Measurements from ENCODE around the gene MEF2D.

Gene MEF2D

DNA sequence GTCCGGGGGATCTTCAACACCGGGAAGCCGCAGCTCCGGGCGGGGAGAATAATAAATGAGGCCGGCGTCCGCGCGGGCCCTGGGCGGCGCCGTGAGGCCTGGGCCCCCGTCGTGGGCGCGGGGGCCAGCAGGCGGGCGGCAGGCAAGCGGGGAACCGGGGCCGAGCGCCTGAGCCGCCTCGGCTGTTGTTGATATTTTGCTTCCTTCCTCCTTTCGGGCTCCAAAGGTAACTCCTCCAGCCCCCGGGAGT, at the start of gene MEF2D:
MEF2D (minus strand) TSS at position 233 of the 250 bp plus-strand sequence. CDS start 17,483 bp downstream, outside the sequence.
- H3K4me3 ChIP-seq (ENCODE audit: low read depth in 1 of 2, low read length in 1 of 2), result peak within 1 kb of the TSS; percentile 91 to 96
- no peaks in the 10 kb centered on the region for H3K9me3 ChIP-seq
- no peaks in the 10 kb centered on the region for H3K27me3 ChIP-seq
- TF ChIP-seq, protein P1, sequence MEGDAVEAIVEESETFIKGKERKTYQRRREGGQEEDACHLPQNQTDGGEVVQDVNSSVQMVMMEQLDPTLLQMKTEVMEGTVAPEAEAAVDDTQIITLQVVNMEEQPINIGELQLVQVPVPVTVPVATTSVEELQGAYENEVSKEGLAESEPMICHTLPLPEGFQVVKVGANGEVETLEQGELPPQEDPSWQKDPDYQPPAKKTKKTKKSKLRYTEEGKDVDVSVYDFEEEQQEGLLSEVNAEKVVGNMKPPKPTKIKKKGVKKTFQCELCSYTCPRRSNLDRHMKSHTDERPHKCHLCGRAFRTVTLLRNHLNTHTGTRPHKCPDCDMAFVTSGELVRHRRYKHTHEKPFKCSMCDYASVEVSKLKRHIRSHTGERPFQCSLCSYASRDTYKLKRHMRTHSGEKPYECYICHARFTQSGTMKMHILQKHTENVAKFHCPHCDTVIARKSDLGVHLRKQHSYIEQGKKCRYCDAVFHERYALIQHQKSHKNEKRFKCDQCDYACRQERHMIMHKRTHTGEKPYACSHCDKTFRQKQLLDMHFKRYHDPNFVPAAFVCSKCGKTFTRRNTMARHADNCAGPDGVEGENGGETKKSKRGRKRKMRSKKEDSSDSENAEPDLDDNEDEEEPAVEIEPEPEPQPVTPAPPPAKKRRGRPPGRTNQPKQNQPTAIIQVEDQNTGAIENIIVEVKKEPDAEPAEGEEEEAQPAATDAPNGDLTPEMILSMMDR (IDR thresholded peaks at IDR 0.05), result no peak
- H3K4me1 ChIP-seq (ENCODE audit: control insufficient read depth in 1 of 2, insufficient read depth in 1 of 2, low read depth in 1 of 2, low read length in 1 of 2), result peaks cover 57 to 74% of the 10 kb centered on the region in 2 experiments
- H3K36me3 ChIP-seq, result no peaks in the 10 kb centered on the region
- peak within 1 kb of the TSS; percentile 100 for H3K27ac ChIP-seq

DNA sequence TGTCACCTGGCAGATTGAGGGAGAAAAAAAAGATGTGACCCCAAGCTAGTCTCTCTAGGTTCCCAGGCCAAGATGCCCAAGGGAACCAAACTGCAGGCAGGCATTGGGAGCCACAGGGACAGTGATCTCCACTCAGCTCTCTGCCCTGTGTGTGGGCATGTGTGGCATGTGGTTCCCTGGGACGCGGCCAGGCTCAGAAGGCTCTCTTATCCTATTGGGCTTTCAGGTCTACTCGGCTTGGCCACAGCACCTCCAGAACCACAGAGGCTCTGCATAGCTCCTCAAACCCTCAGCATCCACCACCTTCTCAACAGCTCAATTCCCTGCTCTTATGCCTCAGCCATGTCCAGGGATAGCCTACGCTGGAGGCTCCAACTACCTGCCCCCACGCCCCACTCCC, 49.8 kb upstream of the MEF2D start:
- peaks cover 0 to 2% of the 10 kb centered on the region in 2 experiments for H3K4me1 ChIP-seq (ENCODE audit: control insufficient read depth in 1 of 2, insufficient read depth in 1 of 2, low read depth in 1 of 2, low read length in 1 of 2)
- TF ChIP-seq, protein P1 (IDR thresholded peaks at IDR 0.05), result no peak
- H3K27me3 ChIP-seq, result no peaks in the 10 kb centered on the region
- peaks cover 77% of the 10 kb centered on the region for H3K36me3 ChIP-seq
- no peaks in the 10 kb centered on the region for H3K9me3 ChIP-seq
- H3K27ac ChIP-seq, result no peak overlapping the region
- no peak overlapping the region for H3K4me3 ChIP-seq (ENCODE audit: low read depth in 1 of 2, low read length in 1 of 2)

DNA sequence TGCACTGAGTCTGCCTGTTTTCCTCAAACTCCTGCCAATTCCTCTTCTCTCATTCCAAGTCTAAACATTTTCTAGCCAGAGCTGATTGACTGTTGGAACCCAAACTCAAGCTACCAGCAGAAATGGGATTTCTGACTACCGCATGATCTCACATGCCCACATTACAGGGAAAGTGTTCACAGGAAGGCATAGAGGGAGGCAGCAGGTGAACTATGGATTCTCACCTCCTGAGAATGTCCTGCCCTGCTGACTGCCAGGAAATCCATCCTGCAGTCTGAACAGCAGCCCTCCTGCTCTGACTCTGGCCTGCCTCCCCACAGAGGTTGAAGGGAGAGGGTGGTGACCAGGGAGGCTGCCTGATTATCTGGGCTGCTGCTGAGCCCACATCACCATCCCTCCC, 49.3 kb upstream of the MEF2D start:
- Histone ChIP-seq H3K4me1 (ENCODE audit: control insufficient read depth in 1 of 2, insufficient read depth in 1 of 2, low read depth in 1 of 2, low read length in 1 of 2) (peaks cover 0 to 2% of the 10 kb centered on the region in 2 experiments), H3K4me3 (ENCODE audit: low read depth in 1 of 2, low read length in 1 of 2) (no peak overlapping the region), H3K9me3 (no peaks in the 10 kb centered on the region), H3K36me3 (peaks cover 72% of the 10 kb centered on the region), H3K27me3 (no peaks in the 10 kb centered on the region), H3K27ac (no peak overlapping the region)
- TF ChIP-seq, protein P1 (IDR thresholded peaks at IDR 0.05), result no peak

DNA sequence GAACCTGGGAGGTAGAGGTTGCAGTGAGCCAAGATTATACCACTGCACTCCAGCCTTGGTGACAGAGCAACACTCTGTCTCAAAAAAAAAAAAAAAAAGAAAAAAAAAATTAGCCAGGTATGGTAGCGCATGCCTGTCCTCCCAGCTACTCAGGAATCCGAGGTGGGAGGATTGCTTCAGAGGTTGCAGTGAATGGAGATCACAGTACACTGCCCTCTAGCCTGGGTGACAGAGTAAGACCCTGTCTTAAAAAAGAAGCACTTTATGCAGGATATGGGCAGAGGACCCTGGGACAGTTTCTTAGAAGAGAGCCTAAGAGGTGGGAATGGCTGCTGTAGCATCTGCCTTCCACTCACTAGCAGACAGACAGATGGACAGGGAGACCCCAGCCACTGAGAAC, 48.8 kb upstream of the MEF2D start:
- H3K36me3 ChIP-seq, result peaks cover 69% of the 10 kb centered on the region

DNA sequence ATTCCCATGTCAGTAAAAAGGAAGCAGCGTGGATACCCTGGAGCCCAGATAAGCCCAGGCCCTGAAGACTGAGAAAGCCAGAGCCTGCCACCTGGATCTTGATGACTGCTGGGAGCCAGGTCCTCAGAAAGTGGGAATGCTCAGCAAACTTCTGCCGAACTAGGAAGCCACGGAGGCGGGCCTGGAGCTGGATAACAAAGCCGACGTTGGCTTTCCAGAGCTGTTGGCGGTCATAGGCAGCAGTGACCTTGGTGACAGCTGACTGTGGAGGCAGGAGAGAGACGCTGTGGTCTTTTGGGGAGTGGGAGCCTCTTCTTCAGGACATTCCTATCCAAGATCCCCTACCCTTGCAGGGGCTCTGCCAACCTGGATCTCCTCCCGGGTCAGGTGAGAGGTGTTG, 47.4 kb upstream of the MEF2D start:
- H3K4me3 ChIP-seq (ENCODE audit: low read depth in 1 of 2, low read length in 1 of 2), result no peak overlapping the region
- H3K4me1 ChIP-seq (ENCODE audit: control insufficient read depth in 1 of 2, insufficient read depth in 1 of 2, low read depth in 1 of 2, low read length in 1 of 2), result peaks cover 0 to under 1% of the 10 kb centered on the region in 2 experiments
- H3K27ac ChIP-seq, result no peak overlapping the region
- H3K9me3 ChIP-seq, result no peaks in the 10 kb centered on the region
- TF ChIP-seq, protein P1 (IDR thresholded peaks at IDR 0.05), result no peak
- H3K36me3 ChIP-seq, result peaks cover 77% of the 10 kb centered on the region
- H3K27me3 ChIP-seq, result no peaks in the 10 kb centered on the region

More for the DNA sequence above, 48.8 kb upstream of the MEF2D start:
- Histone ChIP-seq H3K4me1 (ENCODE audit: control insufficient read depth in 1 of 2, insufficient read depth in 1 of 2, low read depth in 1 of 2, low read length in 1 of 2) (peaks cover 0 to 2% of the 10 kb centered on the region in 2 experiments), H3K4me3 (ENCODE audit: low read depth in 1 of 2, low read length in 1 of 2) (no peak overlapping the region), H3K27me3 (no peaks in the 10 kb centered on the region), H3K9me3 (no peaks in the 10 kb centered on the region), H3K27ac (no peak overlapping the region)
- TF ChIP-seq, protein P1 (IDR thresholded peaks at IDR 0.05), result no peak

DNA sequence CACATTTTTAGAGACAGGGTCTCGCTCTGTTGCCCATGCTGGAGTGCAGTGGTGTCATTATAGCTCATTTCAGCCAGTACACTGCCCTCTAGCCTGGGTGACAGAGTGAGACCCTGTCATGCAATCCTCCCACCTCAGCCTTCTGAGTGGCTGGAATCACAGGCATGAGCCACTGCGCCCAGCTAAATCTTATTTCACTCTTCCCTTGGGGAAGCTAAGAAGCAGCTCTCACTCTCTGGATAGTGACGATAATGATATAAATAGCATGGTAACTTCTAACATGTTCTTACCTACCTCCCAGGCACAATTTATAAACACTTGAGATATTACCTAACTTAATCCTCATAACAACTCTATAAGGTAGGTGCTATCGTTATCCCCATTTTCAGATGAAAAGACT, 46.9 kb upstream of the MEF2D start:
- peaks cover 80% of the 10 kb centered on the region for H3K36me3 ChIP-seq
- TF ChIP-seq, protein P1 (IDR thresholded peaks at IDR 0.05), result no peak
- H3K27ac ChIP-seq, result no peak overlapping the region
- H3K9me3 ChIP-seq, result no peaks in the 10 kb centered on the region
- no peaks in the 10 kb centered on the region for H3K4me1 ChIP-seq (ENCODE audit: control insufficient read depth in 1 of 2, insufficient read depth in 1 of 2, low read depth in 1 of 2, low read length in 1 of 2)
- no peak overlapping the region for H3K4me3 ChIP-seq (ENCODE audit: low read depth in 1 of 2, low read length in 1 of 2)
- no peaks in the 10 kb centered on the region for H3K27me3 ChIP-seq

All from neutrophil (primary cell).